SK-N-SH (cell line): ENCODE measurements around the gene CCDC30. TPM values are rescaled to one million over a fixed set of nuclear protein-coding genes. Genes with fewer than 3 reads are reported as not detected.

Experiments
- CTCF ChIA-PET: fragments of 300-600, 350-600 bp; formaldehyde crosslinking; extraction: SDS; loops from one replicate; lab custom pipeline; 2021; lab: Yijun Ruan, JAX
- POLR2A ChIA-PET: fragments of 350-600 bp; sonication (Branson Sonifier 250); formaldehyde crosslinking; extraction: SDS; loops from one replicate; lab custom pipeline; 2020; ENCODE audit warnings: antibody characterized with exemption, inconsistent platforms; lab: Yijun Ruan, JAX
- DNase-seq: peaks from one replicate; pipeline ENCODE4 v3.0.0; 2012
- H2AFZ ChIP-seq: fragments of 200-600 bp; sonication (generic); 2 replicates; pipeline ENCODE4 v1.8.1; 2016; ENCODE audit warnings: antibody characterized with exemption, mild to moderate bottlenecking, low read depth
- H3F3A ChIP-seq: fragments of 200-600 bp; sonication (generic); replicated peaks from 2 replicates; pipeline ENCODE3; 2016; ENCODE audit warnings: antibody characterized with exemption, mild to moderate bottlenecking; ENCODE audit not compliant: insufficient read depth
- H3K27ac ChIP-seq, 2 experiments: fragments of 200-500 bp in 1 of 2; fragments of 200-600 bp in 1 of 2; sonication (Bioruptor generic) in 1 of 2; sonication (generic), shearing (Covaris generic) in 1 of 2; 2 replicates each; pipeline versions ENCODE4 v1.5.1 to v1.6.1; 2014 to 2016; ENCODE audit warnings: low read depth in 2 of 2, inconsistent platforms in 1 of 2, low read length in 1 of 2, mild to moderate bottlenecking in 1 of 2, mixed read lengths in 1 of 2
- H3K27me3 ChIP-seq: fragments of 200-600 bp; sonication (generic), shearing (Covaris generic); 2 replicates; pipeline ENCODE4 v1.6.1; 2016; ENCODE audit warnings: mixed run types; ENCODE audit not compliant: insufficient read depth
- H3K36me3 ChIP-seq, 2 experiments: fragments of 200-500 bp in 1 of 2; fragments of 200-600 bp in 1 of 2; sonication (Bioruptor generic) in 1 of 2; sonication (generic) in 1 of 2; replicated peaks in 1 of 2; 2 replicates each; pipeline versions ENCODE3 to v1.5.1; 2014 to 2016; ENCODE audit warnings: low read length in 1 of 2, mild to moderate bottlenecking in 1 of 2; ENCODE audit not compliant: insufficient read depth in 2 of 2, control insufficient read depth in 1 of 2
- H3K4me1 ChIP-seq, 2 experiments: fragments of 200-500 bp in 1 of 2; fragments of 200-600 bp in 1 of 2; sonication (Bioruptor generic) in 1 of 2; sonication (generic), shearing (Covaris generic) in 1 of 2; 2 replicates each; pipeline versions ENCODE4 v1.5.1 to v1.6.1; 2014 to 2016; ENCODE audit warnings: low read depth in 1 of 2, low read length in 1 of 2, mixed run types in 1 of 2; ENCODE audit not compliant: insufficient read depth in 2 of 2, control insufficient read depth in 1 of 2
- H3K4me2 ChIP-seq: fragments of 200-600 bp; sonication (generic), shearing (Covaris generic); 2 replicates; pipeline ENCODE4 v1.6.1; 2017; ENCODE audit warnings: mixed run types
- H3K4me3 ChIP-seq, 2 experiments: fragments of 200-500 bp in 1 of 2; fragments of 200-600 bp in 1 of 2; sonication (Bioruptor generic) in 1 of 2; sonication (generic), shearing (Covaris generic) in 1 of 2; 2 replicates each; pipeline versions ENCODE4 v1.5.1 to v1.8.1; 2014 to 2016; ENCODE audit warnings: low read depth in 2 of 2, inconsistent platforms in 1 of 2, low read length in 1 of 2, mild to moderate bottlenecking in 1 of 2, mixed read lengths in 1 of 2, moderate library complexity in 1 of 2
- H3K79me2 ChIP-seq: fragments of 200-600 bp; sonication (generic); 2 replicates; pipeline ENCODE4 v1.8.1; 2017; ENCODE audit warnings: mild to moderate bottlenecking; ENCODE audit not compliant: insufficient read depth
- H3K9ac ChIP-seq: fragments of 200-600 bp; sonication (generic); 2 replicates; pipeline ENCODE4 v1.6.1; 2017; ENCODE audit warnings: mixed run types
- H3K9me2 ChIP-seq: fragments of 200-600 bp; sonication (generic); 2 replicates; pipeline ENCODE4 v1.6.1; 2017; ENCODE audit warnings: mixed run types
- H3K9me3 ChIP-seq: fragments of 200-600 bp; sonication (generic); 2 replicates; pipeline ENCODE4 v1.6.1; 2017; ENCODE audit warnings: mixed run types, mild to moderate bottlenecking, moderate library complexity
- H4K20me1 ChIP-seq: fragments of 200-600 bp; sonication (generic); 2 replicates; pipeline ENCODE4 v1.6.1; 2017; ENCODE audit warnings: mild to moderate bottlenecking, mixed run types; ENCODE audit not compliant: insufficient read depth
- ELF1 ChIP-seq: IDR thresholded peaks from 2 replicates; pipeline ENCODE4 v1.4.0; 2012
- FOXM1 ChIP-seq: IDR thresholded peaks from 2 replicates; pipeline ENCODE4 v1.4.0; 2012; ENCODE audit warnings: low read depth, mild to moderate bottlenecking
- GABPA ChIP-seq: IDR thresholded peaks from 2 replicates; pipeline ENCODE4 v1.4.0; 2012; ENCODE audit warnings: low read depth, mild to moderate bottlenecking
- JUND ChIP-seq: IDR thresholded peaks from 2 replicates; pipeline ENCODE4 v1.4.0; 2012
- MXI1 ChIP-seq: IDR thresholded peaks from 2 replicates; pipeline ENCODE4 v1.6.1; 2012; ENCODE audit warnings: mild to moderate bottlenecking, low read depth, low read length, improper control_type of control experiment
- NRF1 ChIP-seq: IDR thresholded peaks from 2 replicates; pipeline ENCODE4 v1.6.1; 2012; ENCODE audit warnings: low read depth, mild to moderate bottlenecking, low read length
- POLR2AphosphoS5 ChIP-seq: IDR thresholded peaks from 2 replicates; pipeline ENCODE4 v1.6.1; 2012; ENCODE audit warnings: low read depth, low read length
- RCOR1 ChIP-seq: fragments of 150-350 bp; IDR thresholded peaks from 2 replicates; pipeline ENCODE4 v1.6.1; 2017; ENCODE audit warnings: antibody characterized with exemption, low read length
- RFX5 ChIP-seq: IDR thresholded peaks from 2 replicates; pipeline ENCODE4 v1.6.1; 2012; ENCODE audit warnings: mild to moderate bottlenecking, improper control_type of control experiment, low read length
- RXRA ChIP-seq: IDR thresholded peaks from 2 replicates; pipeline ENCODE4 v1.4.0; 2012; ENCODE audit warnings: low read depth, mild to moderate bottlenecking, borderline replicate concordance
- TEAD4 ChIP-seq: IDR thresholded peaks from 2 replicates; pipeline ENCODE4 v1.4.0; 2012; ENCODE audit warnings: mild to moderate bottlenecking, borderline replicate concordance; ENCODE audit not compliant: insufficient read depth
- WGBS: methylation state at CpG from one replicate; pipeline ENCODE4 v1.1.6; 2017; ENCODE audit warnings: low lambda C conversion rate; 5-methylcytosine and 5-hydroxymethylcytosine counted together
- polyA plus RNA-seq, 3 experiments: library from polyadenylated mRNA; depleted of rRNA; stranded (reverse); fragments of >200 nt; gene quantifications; 2 replicates each; pipeline ENCODE4 v1.2.3, GENCODE V29; 2012
- TF ChIP-seq, protein P1 (sequence below): fragments of 200-600 bp; sonication (generic); IDR thresholded peaks from 2 replicates; pipeline ENCODE4 v1.6.1; 2017; ENCODE audit warnings: antibody characterized with exemption, mild to moderate bottlenecking, moderate library complexity
- TF ChIP-seq, protein P2 (sequence below): IDR thresholded peaks from 2 replicates; pipeline ENCODE4; 2012
- TF ChIP-seq, protein P3 (sequence below): IDR thresholded peaks from 2 replicates; pipeline ENCODE4 v1.4.0; 2012; ENCODE audit warnings: low read depth, borderline replicate concordance
- TF ChIP-seq, protein P4 (sequence below): fragments of 150-350 bp; IDR thresholded peaks from 2 replicates; pipeline ENCODE4 v1.6.1; 2016; ENCODE audit warnings: mild to moderate bottlenecking, low read depth, low read length

Gene CCDC30
- polyA plus RNA-seq, 1 of the 3 experiments (the other 2 are of a cell fraction) = 0.94 TPM

DNA sequence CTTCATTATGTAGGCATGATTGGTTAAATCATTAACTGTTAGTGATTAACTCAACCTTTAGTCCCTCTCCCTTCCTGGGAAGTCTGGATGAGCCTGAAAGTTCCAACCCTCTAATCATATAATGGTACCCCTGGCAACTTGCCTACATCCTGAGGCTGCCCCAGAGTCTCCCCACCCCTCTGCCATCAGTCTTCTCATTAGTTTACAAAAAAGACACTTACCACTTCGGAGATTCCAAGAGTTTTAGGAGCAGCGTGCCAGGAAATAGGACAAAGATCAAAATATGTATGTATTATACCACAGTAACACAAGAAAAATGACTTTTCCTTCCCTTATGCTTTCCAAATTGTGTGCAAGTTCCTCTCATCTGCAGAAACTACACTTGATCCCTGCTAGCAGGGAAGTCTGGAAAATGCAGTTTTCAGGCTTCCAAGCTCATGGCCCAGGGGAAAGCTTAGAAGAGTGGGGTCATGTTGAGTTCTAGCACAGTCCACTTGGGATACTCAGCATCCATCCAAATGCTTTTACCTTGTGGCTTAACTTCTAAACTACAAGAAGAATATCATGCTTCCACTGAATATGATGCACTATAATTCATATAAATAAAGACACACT, 130.5 kb downstream of the CCDC30 start:
- TF ChIP-seq MXI1 = no peak
- TF ChIP-seq RCOR1 = no peak
- TF ChIP-seq ELF1 = no peak
- TF ChIP-seq FOXM1 = no peak
- no peak for TF ChIP-seq GABPA
- WGBS = 47% methylated on average over 2 of the region's 2 CpGs
- Histone ChIP-seq H4K20me1 (no peaks in the 10 kb centered on the region), H3K27me3 (no peaks in the 10 kb centered on the region), H3K4me2 (no peak overlapping the region), H3K9ac (no peak overlapping the region), H3K4me1 (no peaks in the 10 kb centered on the region), H3F3A (no peaks in the 10 kb centered on the region), H2AFZ (no peak overlapping the region), H3K79me2 (no peaks in the 10 kb centered on the region), H3K4me3 (no peak overlapping the region), H3K9me3 (no peaks in the 10 kb centered on the region), H3K36me3 (no peaks in the 10 kb centered on the region), H3K27ac (no peak overlapping the region), H3K9me2 (no peaks in the 10 kb centered on the region)
- no peak for DNase-seq
- POLR2A ChIA-PET = no interaction called here
- CTCF ChIA-PET = interaction anchor here (1.7 to 1.9 kb wide), 2 partner anchors 13 to 15 kb away, joined by 5 read pairs; no protein-coding TSS in a partner anchor

- H3K27me3 ChIP-seq = no peaks in the 10 kb centered on the region
- H3K36me3 ChIP-seq = no peaks in the 10 kb centered on the region
- POLR2A ChIA-PET = no interaction called here
- DNase-seq = no peak
- no peaks in the 10 kb centered on the region for H4K20me1 ChIP-seq
- no peaks in the 10 kb centered on the region for H3K4me1 ChIP-seq
- TF ChIP-seq FOXM1 = no peak
- no peak for TF ChIP-seq MXI1
- TF ChIP-seq RFX5 = no peak
- TF ChIP-seq JUND = no peak
- no peak for TF ChIP-seq GABPA
- no peak for TF ChIP-seq POLR2AphosphoS5
- TF ChIP-seq, protein P1, sequence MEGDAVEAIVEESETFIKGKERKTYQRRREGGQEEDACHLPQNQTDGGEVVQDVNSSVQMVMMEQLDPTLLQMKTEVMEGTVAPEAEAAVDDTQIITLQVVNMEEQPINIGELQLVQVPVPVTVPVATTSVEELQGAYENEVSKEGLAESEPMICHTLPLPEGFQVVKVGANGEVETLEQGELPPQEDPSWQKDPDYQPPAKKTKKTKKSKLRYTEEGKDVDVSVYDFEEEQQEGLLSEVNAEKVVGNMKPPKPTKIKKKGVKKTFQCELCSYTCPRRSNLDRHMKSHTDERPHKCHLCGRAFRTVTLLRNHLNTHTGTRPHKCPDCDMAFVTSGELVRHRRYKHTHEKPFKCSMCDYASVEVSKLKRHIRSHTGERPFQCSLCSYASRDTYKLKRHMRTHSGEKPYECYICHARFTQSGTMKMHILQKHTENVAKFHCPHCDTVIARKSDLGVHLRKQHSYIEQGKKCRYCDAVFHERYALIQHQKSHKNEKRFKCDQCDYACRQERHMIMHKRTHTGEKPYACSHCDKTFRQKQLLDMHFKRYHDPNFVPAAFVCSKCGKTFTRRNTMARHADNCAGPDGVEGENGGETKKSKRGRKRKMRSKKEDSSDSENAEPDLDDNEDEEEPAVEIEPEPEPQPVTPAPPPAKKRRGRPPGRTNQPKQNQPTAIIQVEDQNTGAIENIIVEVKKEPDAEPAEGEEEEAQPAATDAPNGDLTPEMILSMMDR = no peak
- no peak overlapping the region for H3K4me3 ChIP-seq
- H3K9me2 ChIP-seq = no peaks in the 10 kb centered on the region
- H3K9ac ChIP-seq = no peak overlapping the region
- H3K9me3 ChIP-seq = no peaks in the 10 kb centered on the region
- H3K27ac ChIP-seq = no peak overlapping the region
- 82% methylated on average over 2 of the region's 2 CpGs for WGBS
- CTCF ChIA-PET = no interaction called here
- H3K79me2 ChIP-seq = no peaks in the 10 kb centered on the region
- H3F3A ChIP-seq = no peaks in the 10 kb centered on the region
- H2AFZ ChIP-seq = no peak overlapping the region
- no peak overlapping the region for H3K4me2 ChIP-seq
Measured at GRCh38 chr1:42601472-42601871, 138.4 kb downstream of the CCDC30 start.

- no peaks in the 10 kb centered on the region for H3K36me3 ChIP-seq
- no peaks in the 10 kb centered on the region for H3K27me3 ChIP-seq
- no peaks in the 10 kb centered on the region for H3F3A ChIP-seq
- H3K79me2 ChIP-seq = no peaks in the 10 kb centered on the region
- no peaks in the 10 kb centered on the region for H3K9me2 ChIP-seq
- CTCF ChIA-PET = no interaction called here
- 61% methylated on average over 4 of the region's 4 CpGs for WGBS
- H3K27ac ChIP-seq = no peak overlapping the region
- H3K9me3 ChIP-seq = no peaks in the 10 kb centered on the region
- no peak for DNase-seq
- H3K9ac ChIP-seq = no peak overlapping the region
- H3K4me3 ChIP-seq = no peak overlapping the region
- H3K4me2 ChIP-seq = no peak overlapping the region
- POLR2A ChIA-PET = no interaction called here
- H2AFZ ChIP-seq = no peak overlapping the region
- no peaks in the 10 kb centered on the region for H3K4me1 ChIP-seq
- TF ChIP-seq ELF1 (no peak), NRF1 (no peak), TEAD4 (no peak), RXRA (no peak)
- TF ChIP-seq, protein P2, sequence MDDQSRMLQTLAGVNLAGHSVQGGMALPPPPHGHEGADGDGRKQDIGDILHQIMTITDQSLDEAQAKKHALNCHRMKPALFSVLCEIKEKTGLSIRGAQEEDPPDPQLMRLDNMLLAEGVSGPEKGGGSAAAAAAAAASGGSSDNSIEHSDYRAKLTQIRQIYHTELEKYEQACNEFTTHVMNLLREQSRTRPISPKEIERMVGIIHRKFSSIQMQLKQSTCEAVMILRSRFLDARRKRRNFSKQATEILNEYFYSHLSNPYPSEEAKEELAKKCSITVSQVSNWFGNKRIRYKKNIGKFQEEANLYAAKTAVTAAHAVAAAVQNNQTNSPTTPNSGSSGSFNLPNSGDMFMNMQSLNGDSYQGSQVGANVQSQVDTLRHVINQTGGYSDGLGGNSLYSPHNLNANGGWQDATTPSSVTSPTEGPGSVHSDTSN = no peak
- TF ChIP-seq, protein P3, sequence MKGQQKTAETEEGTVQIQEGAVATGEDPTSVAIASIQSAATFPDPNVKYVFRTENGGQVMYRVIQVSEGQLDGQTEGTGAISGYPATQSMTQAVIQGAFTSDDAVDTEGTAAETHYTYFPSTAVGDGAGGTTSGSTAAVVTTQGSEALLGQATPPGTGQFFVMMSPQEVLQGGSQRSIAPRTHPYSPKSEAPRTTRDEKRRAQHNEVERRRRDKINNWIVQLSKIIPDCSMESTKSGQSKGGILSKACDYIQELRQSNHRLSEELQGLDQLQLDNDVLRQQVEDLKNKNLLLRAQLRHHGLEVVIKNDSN = no peak
- TF ChIP-seq, protein P4, sequence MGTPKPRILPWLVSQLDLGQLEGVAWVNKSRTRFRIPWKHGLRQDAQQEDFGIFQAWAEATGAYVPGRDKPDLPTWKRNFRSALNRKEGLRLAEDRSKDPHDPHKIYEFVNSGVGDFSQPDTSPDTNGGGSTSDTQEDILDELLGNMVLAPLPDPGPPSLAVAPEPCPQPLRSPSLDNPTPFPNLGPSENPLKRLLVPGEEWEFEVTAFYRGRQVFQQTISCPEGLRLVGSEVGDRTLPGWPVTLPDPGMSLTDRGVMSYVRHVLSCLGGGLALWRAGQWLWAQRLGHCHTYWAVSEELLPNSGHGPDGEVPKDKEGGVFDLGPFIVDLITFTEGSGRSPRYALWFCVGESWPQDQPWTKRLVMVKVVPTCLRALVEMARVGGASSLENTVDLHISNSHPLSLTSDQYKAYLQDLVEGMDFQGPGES = no peak
- H4K20me1 ChIP-seq = no peaks in the 10 kb centered on the region
Measured at GRCh38 chr1:42613803-42614131, 150.7 kb downstream of the CCDC30 start.
